ENCODE measurements around the gene TNNI2.
"Not testable (repeated sequence)": the region's sequence is repeated elsewhere in the genome, so short reads cannot be mapped to it uniquely, and the experiment has no call there.

- TF ChIP-seq CTCF (IDR thresholded peaks at IDR 0.05; ENCODE audit: poor library complexity, severe bottlenecking); REST (IDR thresholded peaks at IDR 0.05; ENCODE audit: borderline replicate concordance): not testable (repeated sequence)
Measured at GRCh38 chr11:1873813-1874150, 35.0 kb downstream of the TNNI2 start.
